Neutrophil (primary cell): Measurements from ENCODE around the gene ACOXL.

ENCODE experiments used
- H3K27ac ChIP-seq: fragments of 200-600 bp; sonication (generic); 2 replicates; pipeline ENCODE4 v1.5.1; 2016; ENCODE audit warnings: mild to moderate bottlenecking, moderate library complexity
- H3K27me3 ChIP-seq: fragments of 200-600 bp; sonication (generic); 2 replicates; pipeline ENCODE4 v1.6.0; 2016; ENCODE audit warnings: mild to moderate bottlenecking
- H3K36me3 ChIP-seq: fragments of 200-600 bp; sonication (generic); 2 replicates; pipeline ENCODE4 v1.5.1; 2017
- H3K4me1 ChIP-seq, 2 experiments: fragments of 200-600 bp in 1 of 2; sonication (generic) in 1 of 2; 1 replicate in 1 of 2; 2 replicates in 1 of 2; pipeline versions ENCODE4 v1.5.1 to v1.6.1; 2013 to 2016; ENCODE audit warnings: low read depth in 1 of 2, low read length in 1 of 2, mild to moderate bottlenecking in 1 of 2, moderate library complexity in 1 of 2; ENCODE audit not compliant: control insufficient read depth in 1 of 2, insufficient read depth in 1 of 2
- H3K4me3 ChIP-seq, 2 experiments: fragments of 200-600 bp in 1 of 2; sonication (generic) in 1 of 2; 1 replicate in 1 of 2; 2 replicates in 1 of 2; pipeline ENCODE4 v1.5.1; 2013 to 2016; ENCODE audit warnings: low read depth in 1 of 2, low read length in 1 of 2, mild to moderate bottlenecking in 1 of 2, moderate library complexity in 1 of 2
- H3K9me3 ChIP-seq: fragments of 200-600 bp; sonication (generic); 2 replicates; pipeline ENCODE4 v1.5.1; 2016
- TF ChIP-seq, protein P1 (sequence below): fragments of 200-600 bp; sonication (generic); IDR thresholded peaks from 2 replicates; pipeline ENCODE4 v1.5.1; 2016; ENCODE audit warnings: antibody characterized with exemption

ACOXL gene

GRCh38 chr2:111128096-111128495 is 395.7 kb downstream of the ACOXL start:
- H3K4me1 ChIP-seq = peaks cover 14 to 20% of the 10 kb centered on the region in 2 experiments
- peaks cover 16% of the 10 kb centered on the region for H3K36me3 ChIP-seq
- TF ChIP-seq, protein P1, sequence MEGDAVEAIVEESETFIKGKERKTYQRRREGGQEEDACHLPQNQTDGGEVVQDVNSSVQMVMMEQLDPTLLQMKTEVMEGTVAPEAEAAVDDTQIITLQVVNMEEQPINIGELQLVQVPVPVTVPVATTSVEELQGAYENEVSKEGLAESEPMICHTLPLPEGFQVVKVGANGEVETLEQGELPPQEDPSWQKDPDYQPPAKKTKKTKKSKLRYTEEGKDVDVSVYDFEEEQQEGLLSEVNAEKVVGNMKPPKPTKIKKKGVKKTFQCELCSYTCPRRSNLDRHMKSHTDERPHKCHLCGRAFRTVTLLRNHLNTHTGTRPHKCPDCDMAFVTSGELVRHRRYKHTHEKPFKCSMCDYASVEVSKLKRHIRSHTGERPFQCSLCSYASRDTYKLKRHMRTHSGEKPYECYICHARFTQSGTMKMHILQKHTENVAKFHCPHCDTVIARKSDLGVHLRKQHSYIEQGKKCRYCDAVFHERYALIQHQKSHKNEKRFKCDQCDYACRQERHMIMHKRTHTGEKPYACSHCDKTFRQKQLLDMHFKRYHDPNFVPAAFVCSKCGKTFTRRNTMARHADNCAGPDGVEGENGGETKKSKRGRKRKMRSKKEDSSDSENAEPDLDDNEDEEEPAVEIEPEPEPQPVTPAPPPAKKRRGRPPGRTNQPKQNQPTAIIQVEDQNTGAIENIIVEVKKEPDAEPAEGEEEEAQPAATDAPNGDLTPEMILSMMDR = no peak
- H3K9me3 ChIP-seq = no peaks in the 10 kb centered on the region
- no peak overlapping the region for H3K27ac ChIP-seq
- peaks cover 15% of the 10 kb centered on the region for H3K27me3 ChIP-seq
- H3K4me3 ChIP-seq = no peak overlapping the region

DNA sequence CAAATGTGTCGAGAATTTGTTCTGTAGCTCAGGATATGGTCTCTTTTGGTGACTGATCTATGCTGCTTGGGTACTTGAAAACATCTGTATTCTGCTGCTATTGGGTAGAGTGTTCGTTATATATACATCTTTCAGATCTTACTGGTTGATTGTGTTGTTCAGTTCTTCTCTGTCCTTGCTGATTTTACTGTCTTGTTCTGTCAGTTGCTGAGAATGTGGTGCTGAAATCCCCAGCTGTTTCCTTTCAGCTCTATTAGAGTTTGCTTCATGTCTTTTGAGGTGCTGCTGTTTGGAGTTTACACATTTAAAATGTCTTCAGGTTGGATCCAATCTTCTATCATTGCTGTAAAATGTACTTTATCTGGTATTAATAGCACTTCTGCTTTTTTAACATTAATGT is 401.2 kb downstream of the ACOXL start:
- H3K36me3 ChIP-seq = no peaks in the 10 kb centered on the region
- no peaks in the 10 kb centered on the region for H3K27me3 ChIP-seq
- TF ChIP-seq, protein P1 = no peak
- no peak overlapping the region for H3K27ac ChIP-seq
- no peaks in the 10 kb centered on the region for H3K9me3 ChIP-seq
- peaks cover 0 to 2% of the 10 kb centered on the region in 2 experiments for H3K4me1 ChIP-seq
- no peak overlapping the region for H3K4me3 ChIP-seq

DNA sequence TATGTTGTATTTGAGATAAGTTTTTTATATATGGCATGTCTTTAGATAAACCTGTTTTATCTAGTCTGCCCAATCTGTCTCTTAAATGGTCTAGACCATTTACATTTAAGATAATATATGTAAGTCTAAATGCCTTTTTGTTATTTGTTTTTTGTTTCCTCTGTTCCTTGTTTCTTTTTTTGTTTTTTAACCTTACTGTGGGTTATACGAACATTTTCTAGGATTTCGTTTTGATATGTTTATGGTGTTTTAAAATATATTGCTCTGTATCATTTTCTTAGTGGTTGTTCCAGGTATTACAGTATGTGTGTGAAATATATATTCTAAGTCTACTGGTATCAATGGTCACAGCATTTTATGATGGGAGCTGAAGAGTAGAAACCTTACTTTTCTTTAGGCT is 401.7 kb downstream of the ACOXL start:
- TF ChIP-seq, protein P1 = no peak
- no peak overlapping the region for H3K4me3 ChIP-seq
- no peak overlapping the region for H3K27ac ChIP-seq
- H3K9me3 ChIP-seq = no peaks in the 10 kb centered on the region
- no peaks in the 10 kb centered on the region for H3K27me3 ChIP-seq
- no peaks in the 10 kb centered on the region for H3K4me1 ChIP-seq
- H3K36me3 ChIP-seq = no peaks in the 10 kb centered on the region

- no peak overlapping the region for H3K4me3 ChIP-seq
- no peaks in the 10 kb centered on the region for H3K4me1 ChIP-seq
- TF ChIP-seq, protein P1 = no peak
- peaks cover 5% of the 10 kb centered on the region for H3K36me3 ChIP-seq
- no peaks in the 10 kb centered on the region for H3K9me3 ChIP-seq
- no peaks in the 10 kb centered on the region for H3K27me3 ChIP-seq
- no peak overlapping the region for H3K27ac ChIP-seq
These were observed 403.0 kb downstream of the ACOXL start for GRCh38 chr2:111135237-111135909.

DNA sequence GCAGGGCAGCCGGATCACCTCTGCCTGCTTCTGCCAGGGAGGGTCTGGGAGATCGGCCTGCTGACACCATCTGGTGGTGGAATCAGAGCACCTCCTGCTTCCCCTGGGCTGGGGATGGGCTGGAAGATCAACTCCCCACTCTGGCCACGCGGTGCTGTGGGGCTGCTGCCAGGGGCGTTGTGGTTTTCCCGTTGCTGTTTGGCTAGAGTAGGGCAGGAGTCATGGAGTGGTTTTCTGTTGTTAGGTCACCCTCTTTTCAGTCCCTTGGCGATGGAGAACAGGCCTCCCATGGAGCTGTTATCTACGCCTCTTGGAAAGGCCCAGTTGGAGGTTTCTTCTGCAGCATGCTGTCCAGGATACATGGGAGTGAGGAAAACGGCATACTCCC is 403.5 kb downstream of the ACOXL start:
- H3K9me3 ChIP-seq = no peaks in the 10 kb centered on the region
- TF ChIP-seq, protein P1 = no peak
- H3K4me1 ChIP-seq = no peaks in the 10 kb centered on the region
- H3K27me3 ChIP-seq = no peaks in the 10 kb centered on the region
- no peak overlapping the region for H3K4me3 ChIP-seq
- no peak overlapping the region for H3K27ac ChIP-seq
- H3K36me3 ChIP-seq = peaks cover 5% of the 10 kb centered on the region
